Mesenteric fat pad (tissue), 1 donor: ENCODE data around the gene PTOV1. TPM values are rescaled to one million over a fixed set of nuclear protein-coding genes. Genes with fewer than 3 reads are reported as not detected.
A peak's percentile ranks its signal among the peaks of the same experiment; 100 is the strongest.

Experiments used
- DNase-seq: peaks from one replicate; pipeline ENCODE4 v3.0.0-alpha.2; 2020; ENCODE audit warnings: low spot score
- total RNA-seq: library from RNA; stranded (reverse); fragmentation: NEBNext Ultra II Directional; extraction: Animal tissue kit (Norgen Biotek cat#: 25700); gene quantifications from one replicate; pipeline ENCODE4 v1.2.1, GENCODE V29; 2021
- donor health status: DM: yes; HTN: yes; CAD: no.

PTOV1 gene
- total RNA-seq, 1 donor from 2014 or later: 99.4 TPM

- no peak for DNase-seq
Measured at GRCh38 chr19:49873129-49873521, 22.2 kb downstream of the PTOV1 start.

- DNase-seq: no peak
Measured at GRCh38 chr19:49873834-49874233, 22.9 kb downstream of the PTOV1 start.

- DNase-seq: no peak
Measured at GRCh38 chr19:49874503-49875157, 23.7 kb downstream of the PTOV1 start.

GRCh38 chr19:49875177-49875576 lies 24.2 kb downstream of the PTOV1 start:
- DNase-seq: no peak

GRCh38 chr19:49875857-49876421 lies 25.0 kb downstream of the PTOV1 start:
- DNase-seq: no peak

- peak; percentile 99 for DNase-seq
Measured at GRCh38 chr19:49876422-49877019, 25.6 kb downstream of the PTOV1 start.

- peak; percentile 99 for DNase-seq
Measured at GRCh38 chr19:49877020-49877878, 26.3 kb downstream of the PTOV1 start, which contains the start of the genes AKT1S1 and TBC1D17. Gene AKT1S1, minus strand, starts transcription at chr19:49877355. Its CDS starts 4,060 bp downstream, at chr19:49873295. Gene TBC1D17, plus strand, starts transcription at chr19:49877702. Its CDS starts 22 bp downstream, at chr19:49877724.

GRCh38 chr19:49877879-49878743 lies 27.2 kb downstream of the PTOV1 start:
- DNase-seq: peak; percentile 99

GRCh38 chr19:49878744-49879070 lies 27.7 kb downstream of the PTOV1 start:
- no peak for DNase-seq

GRCh38 chr19:49879243-49879963 lies 28.4 kb downstream of the PTOV1 start:
- no peak for DNase-seq

GRCh38 chr19:49880162-49880869 lies 29.4 kb downstream of the PTOV1 start:
- no peak for DNase-seq

GRCh38 chr19:49881186-49881585 lies 30.2 kb downstream of the PTOV1 start:
- no peak for DNase-seq

GRCh38 chr19:49881672-49882394 lies 30.9 kb downstream of the PTOV1 start:
- no peak for DNase-seq

GRCh38 chr19:49882643-49883042 lies 31.7 kb downstream of the PTOV1 start:
- DNase-seq: no peak

- DNase-seq: no peak
Measured at GRCh38 chr19:49883094-49883493, 32.1 kb downstream of the PTOV1 start.

- no peak for DNase-seq
Measured at GRCh38 chr19:49884109-49884508, 33.1 kb downstream of the PTOV1 start.

- no peak for DNase-seq
Measured at GRCh38 chr19:49884760-49885159, 33.8 kb downstream of the PTOV1 start.

GRCh38 chr19:49887037-49887664 lies 36.2 kb downstream of the PTOV1 start:
- DNase-seq: no peak
